IMR-90 (cell line): ENCODE data around the gene SRSF3. TPM values are rescaled to one million over a fixed set of nuclear protein-coding genes. Genes with fewer than 3 reads are reported as not detected.
A peak's percentile ranks its signal among the peaks of the same experiment; 100 is the strongest.

ENCODE experiments used
- ATAC-seq: fragments of 200-7000 bp; cut with Tn5 transposase; 2 replicates; pipeline ENCODE4 v1.9.1; 2020; ENCODE audit warnings: low read depth, mild to moderate bottlenecking, moderate library complexity
- BruUV-seq: library from RNA; stranded (reverse); fragments of 400-500 nt; replicated peaks from 2 replicates; lab custom pipeline; 2021; lab: Mats Ljungman, UMichigan
- CTCF ChIA-PET: fragments of 300-600 bp; formaldehyde crosslinking; extraction: SDS; loops from one replicate; lab custom pipeline; 2021; ENCODE audit warnings: antibody characterized with exemption; lab: Yijun Ruan, JAX
- POLR2A ChIA-PET: fragments of 300-600 bp; sonication (Branson Sonifier 250); formaldehyde crosslinking; loops from one replicate; lab custom pipeline; 2022; ENCODE audit warnings: antibody characterized with exemption; ENCODE audit not compliant: unreplicated experiment; lab: Charles Lee
- DNase-seq: peaks from one replicate; pipeline ENCODE4 v3.0.0; 2013
- H2AFZ ChIP-seq: replicated peaks from 2 replicates; pipeline ENCODE3; 2013; ENCODE audit warnings: low read length, mild to moderate bottlenecking; ENCODE audit not compliant: poor library complexity
- H2AK5ac ChIP-seq: 2 replicates; pipeline ENCODE4 v1.6.1; 2013; ENCODE audit warnings: low read depth, low read length, inconsistent platforms
- H2AK9ac ChIP-seq: replicated peaks from 2 replicates; pipeline ENCODE3; 2013; ENCODE audit warnings: mild to moderate bottlenecking, low read depth, low read length, moderate library complexity; ENCODE audit not compliant: poor library complexity
- H2BK120ac ChIP-seq: 2 replicates; pipeline ENCODE4 v1.6.1; 2013; ENCODE audit warnings: low read depth, low read length, inconsistent platforms
- H2BK15ac ChIP-seq: 3 replicates; pipeline ENCODE4 v1.6.1; 2013; ENCODE audit warnings: low read depth, low read length, inconsistent platforms
- H2BK20ac ChIP-seq: 2 replicates; pipeline ENCODE4 v1.6.1; 2013; ENCODE audit warnings: low read depth, mild to moderate bottlenecking, inconsistent platforms, low read length, moderate library complexity
- H2BK5ac ChIP-seq: 2 replicates; pipeline ENCODE4 v1.6.1; 2013; ENCODE audit warnings: mild to moderate bottlenecking, low read depth, low read length, inconsistent platforms; ENCODE audit not compliant: poor library complexity, severe bottlenecking
- H3K14ac ChIP-seq: replicated peaks from 2 replicates; pipeline ENCODE4 v1.6.1; 2013; ENCODE audit warnings: low read depth, low read length, inconsistent platforms
- H3K18ac ChIP-seq: 2 replicates; pipeline ENCODE4 v1.6.1; 2013; ENCODE audit warnings: low read depth, low read length, control low read depth
- H3K23ac ChIP-seq: 2 replicates; pipeline ENCODE4 v1.6.1; 2013; ENCODE audit warnings: low read depth, low read length, inconsistent platforms
- H3K27ac ChIP-seq: 2 replicates; pipeline ENCODE4 v1.5.1; 2013; ENCODE audit warnings: mild to moderate bottlenecking, control low read depth, low read length; ENCODE audit not compliant: insufficient read depth
- H3K27me3 ChIP-seq: 2 replicates; pipeline ENCODE4 v1.6.1; 2013; ENCODE audit warnings: low read length; ENCODE audit not compliant: control insufficient read depth, insufficient read depth
- H3K36me3 ChIP-seq: 2 replicates; pipeline ENCODE4 v1.6.1; 2013; ENCODE audit warnings: low read length, mixed read lengths; ENCODE audit not compliant: control insufficient read depth, insufficient read depth
- H3K4ac ChIP-seq: 2 replicates; pipeline ENCODE4 v1.6.1; 2013; ENCODE audit warnings: low read depth, low read length, inconsistent platforms
- H3K4me1 ChIP-seq: 2 replicates; pipeline ENCODE4 v1.6.1; 2013; ENCODE audit warnings: low read length, mixed read lengths; ENCODE audit not compliant: control insufficient read depth, insufficient read depth
- H3K4me2 ChIP-seq: 2 replicates; pipeline ENCODE4 v1.6.1; 2013; ENCODE audit warnings: low read depth, mild to moderate bottlenecking, control low read depth, low read length, moderate library complexity
- H3K4me3 ChIP-seq: 2 replicates; pipeline ENCODE4 v1.5.1; 2013; ENCODE audit warnings: low read depth, mild to moderate bottlenecking, control low read depth, low read length, moderate library complexity; ENCODE audit not compliant: insufficient read depth
- H3K56ac ChIP-seq: 2 replicates; pipeline ENCODE4 v1.6.1; 2013; ENCODE audit warnings: low read length, inconsistent platforms; ENCODE audit not compliant: insufficient read depth; ENCODE audit errors: extremely low read depth
- H3K79me1 ChIP-seq, 2 experiments: 2 replicates each; pipeline ENCODE4 v1.6.1; 2013; ENCODE audit warnings: low read length in 2 of 2, inconsistent platforms in 1 of 2, low read depth in 1 of 2
- H3K9ac ChIP-seq: 2 replicates; pipeline ENCODE4 v1.6.1; 2013; ENCODE audit warnings: low read depth, low read length, control low read depth
- H3K9me1 ChIP-seq: 2 replicates; pipeline ENCODE4 v1.6.1; 2013; ENCODE audit warnings: low read length, inconsistent platforms; ENCODE audit not compliant: insufficient read depth
- H3K9me3 ChIP-seq: 2 replicates; pipeline ENCODE4 v1.6.1; 2013; ENCODE audit warnings: low read length; ENCODE audit not compliant: control insufficient read depth, insufficient read depth
- H4K20me1 ChIP-seq: 2 replicates; pipeline ENCODE4 v1.6.1; 2013; ENCODE audit warnings: low read length, inconsistent platforms; ENCODE audit not compliant: insufficient read depth
- H4K5ac ChIP-seq: 2 replicates; pipeline ENCODE4 v1.6.1; 2013; ENCODE audit warnings: mild to moderate bottlenecking, low read depth, low read length, control low read depth
- H4K8ac ChIP-seq, 2 experiments: 2 replicates each; pipeline ENCODE4 v1.6.1; 2013; ENCODE audit warnings: low read depth in 2 of 2, low read length in 2 of 2, control low read depth in 1 of 2, inconsistent platforms in 1 of 2
- H4K91ac ChIP-seq: 2 replicates; pipeline ENCODE4 v1.6.1; 2013; ENCODE audit warnings: low read depth, low read length, inconsistent platforms; ENCODE audit not compliant: insufficient read depth
- CEBPB ChIP-seq: IDR thresholded peaks from 2 replicates; pipeline ENCODE4 v1.6.1; 2012; ENCODE audit warnings: low read depth, low read length, improper control_type of control experiment
- CHD1 ChIP-seq: IDR thresholded peaks from 2 replicates; pipeline ENCODE4 v1.6.1; 2012; ENCODE audit warnings: low read depth, low read length, improper control_type of control experiment
- MAFK ChIP-seq: IDR thresholded peaks from 2 replicates; pipeline ENCODE4 v1.6.1; 2012; ENCODE audit warnings: low read depth, low read length, improper control_type of control experiment
- MAZ ChIP-seq: IDR thresholded peaks from 2 replicates; pipeline ENCODE4 v1.6.1; 2012; ENCODE audit warnings: low read depth, mild to moderate bottlenecking, low read length, improper control_type of control experiment, moderate library complexity, borderline replicate concordance
- NFE2L2 ChIP-seq: fragments of 150-350 bp; IDR thresholded peaks from 2 replicates; pipeline ENCODE4 v1.6.1; 2016; ENCODE audit warnings: low read depth, mild to moderate bottlenecking, low read length
- POLR2A ChIP-seq: IDR thresholded peaks from 2 replicates; pipeline ENCODE4 v1.6.1; 2012; ENCODE audit warnings: mild to moderate bottlenecking, low read depth, low read length
- RAD21 ChIP-seq: IDR thresholded peaks from 2 replicates; pipeline ENCODE4 v1.6.1; 2012; ENCODE audit warnings: low read length, improper control_type of control experiment
- RCOR1 ChIP-seq: IDR thresholded peaks from 2 replicates; pipeline ENCODE4 v1.6.1; 2012; ENCODE audit warnings: mild to moderate bottlenecking, low read length, improper control_type of control experiment; ENCODE audit not compliant: insufficient replicate concordance
- RFX5 ChIP-seq: IDR thresholded peaks from 2 replicates; pipeline ENCODE4 v1.8.0; 2012; ENCODE audit warnings: low read depth, mild to moderate bottlenecking, low read length, moderate library complexity
- USF2 ChIP-seq: fragments of 150-350 bp; IDR thresholded peaks from 2 replicates; pipeline ENCODE4 v1.6.1; 2017; ENCODE audit warnings: mild to moderate bottlenecking, antibody characterized with exemption, low read length, low read depth
- WGBS, 2 experiments: methylation state at CpG; one replicate each; pipeline versions ENCODE4 v1.1.5 to v1.1.7; 2013; ENCODE audit warnings: missing lambda C conversion rate in 2 of 2; ENCODE audit not compliant: insufficient read length in 1 of 2; ENCODE audit errors: extremely low coverage in 2 of 2; 5-methylcytosine and 5-hydroxymethylcytosine counted together
- dilution Hi-C: fragments of 300-500 bp; cut with HindIII; formaldehyde crosslinking; loops from one replicate; pipeline ENCODE4 v1.14.3; 2018; ENCODE audit warnings: low sequenced_read_pairs; ENCODE audit not compliant: unreplicated experiment
- in situ Hi-C: fragments of 300-500 bp; cut with MboI; formaldehyde crosslinking; loops from 3 replicates; pipeline ENCODE4 v1.14.3; 2019; ENCODE audit warnings: low sequenced_read_pairs, inconsistent platforms, mixed read lengths
- intact Hi-C: fragments of 100-400 bp; cut with micrococcal nuclease; formaldehyde crosslinking; loops from 2 replicates; pipeline ENCODE4 v1.10.0; 2022
- polyA plus RNA-seq, 3 experiments: library from polyadenylated mRNA; depleted of rRNA; stranded (reverse); fragments of >200 nt; gene quantifications; 2 replicates each; pipeline ENCODE4 v1.2.3, GENCODE V29; 2012; ENCODE audit warnings: low replicate concordance in 1 of 3
- total RNA-seq: library from RNA; depleted of rRNA; stranded (reverse); fragments of >200 nt; gene quantifications from 2 replicates; pipeline ENCODE4 v1.2.3, GENCODE V29; 2012
- TF ChIP-seq, protein P1 (sequence below): fragments of 150-350 bp; IDR thresholded peaks from 2 replicates; pipeline ENCODE4 v1.6.1; 2016; ENCODE audit warnings: low read depth, mild to moderate bottlenecking, low read length, moderate library complexity, borderline replicate concordance

Gene SRSF3
- total and polyA plus RNA-seq, 2 of the 4 experiments (the other 2 are of a cell fraction), result 237 to 297 TPM

GRCh38 chr6:36598326-36598725 lies 4.2 kb downstream of the SRSF3 start:
- H3K56ac ChIP-seq, result no peak overlapping the region
- H3K36me3 ChIP-seq, result peaks cover 51% of the 10 kb centered on the region
- H3K4ac ChIP-seq, result no peak overlapping the region
- H3K9ac ChIP-seq, result peak overlapping the region; percentile 13; the same call in 1 of the 2 replicates
- no peak overlapping the region for H2AFZ ChIP-seq
- H3K27ac ChIP-seq, result no peak overlapping the region
- H3K27me3 ChIP-seq, result no peaks in the 10 kb centered on the region
- no peak overlapping the region for H2BK20ac ChIP-seq
- no peak overlapping the region; the same call in 1 of the 2 replicates for H3K14ac ChIP-seq
- H2BK120ac ChIP-seq, result no peak overlapping the region
- no peak overlapping the region for H4K5ac ChIP-seq
- no peak overlapping the region for H4K91ac ChIP-seq
- ATAC-seq, result no peak
- peaks cover 9% of the 10 kb centered on the region for H3K4me1 ChIP-seq
- no peak overlapping the region for H2AK9ac ChIP-seq
- DNase-seq, result no peak
- BruUV-seq, result no TSS peak
- H2AK5ac ChIP-seq, result no peak overlapping the region
- intact Hi-C loops (loop anchor here (5.0 kb wide), 1 partner anchor 176 kb away; no protein-coding TSS in a partner anchor), dilution Hi-C loops (no loop called here), in situ Hi-C loops (no loop called here)
- CTCF ChIA-PET, result interaction anchor here (0.7 kb wide), 1 partner anchor 512 kb away, joined by 3 read pairs; no protein-coding TSS in a partner anchor
- H4K20me1 ChIP-seq, result peaks cover 92% of the 10 kb centered on the region
- no peak overlapping the region for H3K18ac ChIP-seq
- H3K4me2 ChIP-seq, result peak overlapping the region; percentile 83
- peak overlapping the region; percentile 22; the same call in 1 of the 2 replicates for H3K4me3 ChIP-seq
- POLR2A ChIA-PET, result interaction anchor here (0.5 to 1.7 kb wide), 4 partner anchors 10 to 75 kb away, joined by 3 to 10 read pairs (median 4); no protein-coding TSS in a partner anchor
- no peaks in the 10 kb centered on the region for H3K9me3 ChIP-seq
- WGBS, 2 experiments, result 26% methylated on average over 3 of the region's 9 CpGs; no CpG with 5 or more reads in 1 of the 2 experiments
- peaks cover 11% of the 10 kb centered on the region; the same call in 1 of the 2 replicates for H3K9me1 ChIP-seq
- no peak overlapping the region for H2BK5ac ChIP-seq
- no peak overlapping the region for H4K8ac ChIP-seq
- H2BK15ac ChIP-seq, result no peak overlapping the region
- H3K23ac ChIP-seq, result peak overlapping the region; percentile 86; the same call in 1 of the 2 replicates
- peaks cover 3 to 42% of the 10 kb centered on the region in 2 experiments; a peak in 2 of 4 replicates for H3K79me1 ChIP-seq
- TF ChIP-seq MAZ (no peak), RCOR1 (no peak), RFX5 (no peak), RAD21 (no peak), CEBPB (no peak), CHD1 (no peak), NFE2L2 (no peak), POLR2A (no peak), MAFK (no peak), USF2 (no peak)
- TF ChIP-seq, protein P1, sequence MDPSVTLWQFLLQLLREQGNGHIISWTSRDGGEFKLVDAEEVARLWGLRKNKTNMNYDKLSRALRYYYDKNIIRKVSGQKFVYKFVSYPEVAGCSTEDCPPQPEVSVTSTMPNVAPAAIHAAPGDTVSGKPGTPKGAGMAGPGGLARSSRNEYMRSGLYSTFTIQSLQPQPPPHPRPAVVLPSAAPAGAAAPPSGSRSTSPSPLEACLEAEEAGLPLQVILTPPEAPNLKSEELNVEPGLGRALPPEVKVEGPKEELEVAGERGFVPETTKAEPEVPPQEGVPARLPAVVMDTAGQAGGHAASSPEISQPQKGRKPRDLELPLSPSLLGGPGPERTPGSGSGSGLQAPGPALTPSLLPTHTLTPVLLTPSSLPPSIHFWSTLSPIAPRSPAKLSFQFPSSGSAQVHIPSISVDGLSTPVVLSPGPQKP, result no peak
